Thyroid gland (tissue), 4 donors: ENCODE results near the gene ATP6V1G2.

Source experiments
- POLR2A ChIP-seq, 2 donors: fragments of 450-650 bp; IDR thresholded peaks; one replicate each; pipeline ENCODE4 v1.6.1; 2017; ENCODE audit warnings: antibody characterized with exemption in 2 of 2, mild to moderate bottlenecking in 2 of 2, moderate library complexity in 1 of 2
- TF ChIP-seq, protein P1 (sequence below), 6 experiments: fragments of 200-600 bp in 3 of 6; fragments of 450-650 bp in 3 of 6; sonication (generic) in 3 of 6; IDR thresholded peaks; one replicate each; pipeline ENCODE4 v1.5.1; 2016 to 2019; ENCODE audit warnings: antibody characterized with exemption in 6 of 6, mild to moderate bottlenecking in 2 of 6, inconsistent platforms in 1 of 6, moderate library complexity in 1 of 6

DNA sequence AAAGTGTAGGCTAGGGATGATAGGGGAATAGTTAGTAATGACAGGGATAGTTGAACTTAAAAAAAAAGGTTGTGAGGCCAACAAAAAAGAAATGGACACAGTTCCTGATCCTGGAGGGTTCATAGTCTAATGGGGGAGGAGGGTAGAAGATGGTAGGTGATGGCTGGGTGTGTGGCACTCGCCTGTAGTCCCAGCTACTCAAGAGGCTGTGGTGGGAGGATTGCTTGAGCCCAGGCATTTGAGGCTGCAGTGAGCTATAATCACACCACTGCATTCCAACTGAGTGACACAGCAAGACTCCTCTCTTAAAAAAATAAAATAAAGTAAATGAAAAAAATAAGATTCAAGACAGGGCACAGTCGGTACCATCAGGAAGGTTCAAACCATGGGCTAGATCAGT is 50.8 kb downstream of the ATP6V1G2 start:
- TF ChIP-seq POLR2A (IDR thresholded peaks at IDR 0.05), result no peak
- TF ChIP-seq, protein P1, sequence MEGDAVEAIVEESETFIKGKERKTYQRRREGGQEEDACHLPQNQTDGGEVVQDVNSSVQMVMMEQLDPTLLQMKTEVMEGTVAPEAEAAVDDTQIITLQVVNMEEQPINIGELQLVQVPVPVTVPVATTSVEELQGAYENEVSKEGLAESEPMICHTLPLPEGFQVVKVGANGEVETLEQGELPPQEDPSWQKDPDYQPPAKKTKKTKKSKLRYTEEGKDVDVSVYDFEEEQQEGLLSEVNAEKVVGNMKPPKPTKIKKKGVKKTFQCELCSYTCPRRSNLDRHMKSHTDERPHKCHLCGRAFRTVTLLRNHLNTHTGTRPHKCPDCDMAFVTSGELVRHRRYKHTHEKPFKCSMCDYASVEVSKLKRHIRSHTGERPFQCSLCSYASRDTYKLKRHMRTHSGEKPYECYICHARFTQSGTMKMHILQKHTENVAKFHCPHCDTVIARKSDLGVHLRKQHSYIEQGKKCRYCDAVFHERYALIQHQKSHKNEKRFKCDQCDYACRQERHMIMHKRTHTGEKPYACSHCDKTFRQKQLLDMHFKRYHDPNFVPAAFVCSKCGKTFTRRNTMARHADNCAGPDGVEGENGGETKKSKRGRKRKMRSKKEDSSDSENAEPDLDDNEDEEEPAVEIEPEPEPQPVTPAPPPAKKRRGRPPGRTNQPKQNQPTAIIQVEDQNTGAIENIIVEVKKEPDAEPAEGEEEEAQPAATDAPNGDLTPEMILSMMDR (IDR thresholded peaks at IDR 0.05), result no peak
